Measurements from ENCODE around the gene LRRC26.
A peak's percentile ranks its signal among the peaks of the same experiment; 100 is the strongest.

Gene LRRC26

DNA sequence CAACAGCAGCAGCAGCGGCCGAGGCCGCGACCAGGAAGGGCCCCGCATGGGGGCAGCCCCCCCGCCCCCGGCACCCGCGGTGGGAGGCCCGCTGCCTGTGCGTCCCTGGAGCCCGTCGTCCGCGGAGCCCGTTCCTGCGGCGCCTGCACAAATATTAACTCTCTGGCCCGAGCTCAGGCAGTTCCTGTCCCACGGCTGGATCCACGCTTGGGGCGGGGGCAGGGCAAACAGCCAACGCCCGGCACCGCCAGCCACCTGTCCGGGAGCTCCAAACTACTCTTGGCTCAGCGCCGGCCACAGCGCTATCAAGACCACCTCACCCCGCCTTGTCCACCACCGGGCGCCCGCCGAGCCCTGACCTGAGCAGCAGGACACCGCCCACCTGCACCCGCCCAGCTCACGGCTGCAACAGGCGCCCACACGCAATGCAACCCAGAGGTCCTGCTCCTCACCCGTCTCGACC is at the start of gene LRRC26:
Gene LRRC26, minus strand, starts transcription at position 156 of the 463 bp plus-strand sequence. Its CDS starts 108 bp downstream, at position 48.
- Histone ChIP-seq H3K27ac (ENCODE audit: low read length) (no peak within 1 kb of the TSS), H3K36me3 (ENCODE audit: control insufficient read depth, insufficient read depth, low read length) (no peaks in the 10 kb centered on the region), H3K4me1 (ENCODE audit: control insufficient read depth, insufficient read depth, low read length) (peaks cover 7% of the 10 kb centered on the region), H3K9me3 (ENCODE audit: control insufficient read depth, insufficient read depth, low read length) (no peaks in the 10 kb centered on the region), H3K4me3 (ENCODE audit: low read length) (peak within 1 kb of the TSS; percentile 35), H3K27me3 (ENCODE audit: control insufficient read depth, insufficient read depth, low read length) (peaks cover 35% of the 10 kb centered on the region)
- DNase-seq (ENCODE audit: low read depth, low spot score), result no peak
- WGBS (ENCODE audit: insufficient coverage, insufficient read length), result no CpG with 5 or more reads among the region's 41 CpGs

GRCh38 chr9:137218754-137219271 is 49.0 kb upstream of the LRRC26 start:
- H3K9me3 ChIP-seq (ENCODE audit: control insufficient read depth, insufficient read depth, low read length), result no peaks in the 10 kb centered on the region
- DNase-seq (ENCODE audit: low read depth, low spot score), result no peak
- peaks cover 11% of the 10 kb centered on the region for H3K36me3 ChIP-seq (ENCODE audit: control insufficient read depth, insufficient read depth, low read length)
- no peak overlapping the region for H3K27ac ChIP-seq (ENCODE audit: low read length)
- no CpG with 5 or more reads among the region's 12 CpGs for WGBS (ENCODE audit: insufficient coverage, insufficient read length)
- H3K4me1 ChIP-seq (ENCODE audit: control insufficient read depth, insufficient read depth, low read length), result peaks cover 7% of the 10 kb centered on the region
- H3K4me3 ChIP-seq (ENCODE audit: low read length), result no peak overlapping the region
- H3K27me3 ChIP-seq (ENCODE audit: control insufficient read depth, insufficient read depth, low read length), result no peaks in the 10 kb centered on the region; the same call in 1 of the 2 replicates

DNA sequence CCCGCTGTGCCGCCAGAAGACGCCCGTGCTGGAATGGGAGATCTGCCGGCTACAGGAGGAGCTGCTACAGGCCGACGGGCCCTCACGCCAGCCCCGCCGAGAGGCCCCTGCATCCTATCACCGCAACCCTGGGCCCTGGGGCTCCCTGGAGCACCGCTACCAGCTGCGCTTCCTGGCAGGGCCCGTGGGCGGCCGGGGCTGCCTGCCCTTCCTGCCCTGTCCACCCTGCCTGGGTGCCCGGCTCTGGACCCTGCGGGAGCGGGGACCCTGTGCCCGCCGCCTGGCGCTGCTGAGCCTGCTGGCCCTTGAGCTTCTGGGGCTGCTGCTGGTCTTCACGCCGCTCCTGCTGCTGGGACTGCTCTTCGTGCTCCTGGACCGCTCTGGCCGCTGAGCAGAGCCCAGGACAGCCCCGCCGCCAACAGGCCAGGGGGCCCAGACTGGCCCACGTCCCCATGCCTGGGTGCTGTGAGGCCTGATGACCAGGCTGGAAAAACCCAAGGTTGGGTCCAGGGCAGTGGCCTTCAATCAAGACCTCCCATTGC is 48.4 kb upstream of the LRRC26 start:
- H3K27ac ChIP-seq (ENCODE audit: low read length), result no peak overlapping the region
- DNase-seq (ENCODE audit: low read depth, low spot score), result no peak

DNA sequence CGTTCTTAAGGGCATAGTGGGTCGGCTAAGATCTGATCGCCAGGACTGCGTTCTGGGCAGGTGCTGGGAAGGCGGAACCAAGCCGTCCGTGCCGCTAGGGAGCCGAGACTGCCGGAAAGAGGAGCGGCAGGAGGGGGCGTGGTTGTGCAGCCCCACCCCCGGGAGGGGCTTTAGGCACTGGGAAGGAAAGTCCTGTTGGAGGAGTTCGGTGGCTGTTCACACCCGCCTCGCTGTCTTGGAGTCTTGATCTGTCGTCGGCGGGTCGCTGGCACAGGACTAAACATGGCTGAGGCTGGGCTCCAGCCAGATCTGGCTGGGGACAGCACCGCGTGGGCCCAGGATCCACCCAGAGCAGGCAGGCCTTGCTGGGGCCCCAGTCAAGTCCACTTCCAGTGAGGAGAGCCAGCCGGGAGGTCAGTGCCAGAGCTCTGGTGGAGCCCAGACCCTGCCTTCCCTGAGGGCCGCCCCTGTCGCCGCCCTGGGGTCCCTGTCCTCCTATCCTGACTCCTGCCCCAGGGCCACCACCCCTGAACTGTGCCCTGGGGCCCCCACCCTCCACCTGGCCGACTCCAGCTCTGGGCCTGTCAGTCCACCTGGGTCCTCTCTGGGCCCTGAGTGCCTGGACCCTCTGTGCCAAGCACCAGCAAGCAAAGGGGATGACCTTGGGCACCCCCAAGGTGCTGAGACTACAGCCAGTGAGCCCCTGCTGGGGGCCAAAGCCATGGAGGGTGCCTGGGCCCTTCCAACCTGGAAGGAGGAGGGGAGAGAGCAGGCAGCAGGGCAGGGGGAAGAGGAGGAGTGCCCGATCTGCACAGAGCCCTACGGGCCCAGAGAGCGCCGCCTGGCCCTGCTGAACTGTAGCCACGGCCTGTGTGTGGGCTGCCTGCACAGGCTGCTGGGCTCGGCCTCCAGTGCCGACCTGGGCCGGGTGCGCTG is 47.7 kb upstream of the LRRC26 start:
- Histone ChIP-seq H3K4me1 (ENCODE audit: control insufficient read depth, insufficient read depth, low read length) (peaks cover 3% of the 10 kb centered on the region; the same call in 1 of the 2 replicates), H3K36me3 (ENCODE audit: control insufficient read depth, insufficient read depth, low read length) (peaks cover 11% of the 10 kb centered on the region), H3K27ac (ENCODE audit: low read length) (no peak overlapping the region), H3K4me3 (ENCODE audit: low read length) (no peak overlapping the region), H3K27me3 (ENCODE audit: control insufficient read depth, insufficient read depth, low read length) (no peaks in the 10 kb centered on the region), H3K9me3 (ENCODE audit: control insufficient read depth, insufficient read depth, low read length) (no peaks in the 10 kb centered on the region)
- WGBS (ENCODE audit: insufficient coverage, insufficient read length), result no CpG with 5 or more reads among the region's 36 CpGs
- DNase-seq (ENCODE audit: low read depth, low spot score), result no peak

More for the DNA sequence above, 48.4 kb upstream of the LRRC26 start:
- WGBS (ENCODE audit: insufficient coverage, insufficient read length), result no CpG with 5 or more reads among the region's 30 CpGs
- Histone ChIP-seq H3K9me3 (ENCODE audit: control insufficient read depth, insufficient read depth, low read length) (no peaks in the 10 kb centered on the region), H3K4me3 (ENCODE audit: low read length) (no peak overlapping the region), H3K27me3 (ENCODE audit: control insufficient read depth, insufficient read depth, low read length) (no peaks in the 10 kb centered on the region; the same call in 1 of the 2 replicates), H3K4me1 (ENCODE audit: control insufficient read depth, insufficient read depth, low read length) (peaks cover 7% of the 10 kb centered on the region), H3K36me3 (ENCODE audit: control insufficient read depth, insufficient read depth, low read length) (peaks cover 11% of the 10 kb centered on the region)

DNA sequence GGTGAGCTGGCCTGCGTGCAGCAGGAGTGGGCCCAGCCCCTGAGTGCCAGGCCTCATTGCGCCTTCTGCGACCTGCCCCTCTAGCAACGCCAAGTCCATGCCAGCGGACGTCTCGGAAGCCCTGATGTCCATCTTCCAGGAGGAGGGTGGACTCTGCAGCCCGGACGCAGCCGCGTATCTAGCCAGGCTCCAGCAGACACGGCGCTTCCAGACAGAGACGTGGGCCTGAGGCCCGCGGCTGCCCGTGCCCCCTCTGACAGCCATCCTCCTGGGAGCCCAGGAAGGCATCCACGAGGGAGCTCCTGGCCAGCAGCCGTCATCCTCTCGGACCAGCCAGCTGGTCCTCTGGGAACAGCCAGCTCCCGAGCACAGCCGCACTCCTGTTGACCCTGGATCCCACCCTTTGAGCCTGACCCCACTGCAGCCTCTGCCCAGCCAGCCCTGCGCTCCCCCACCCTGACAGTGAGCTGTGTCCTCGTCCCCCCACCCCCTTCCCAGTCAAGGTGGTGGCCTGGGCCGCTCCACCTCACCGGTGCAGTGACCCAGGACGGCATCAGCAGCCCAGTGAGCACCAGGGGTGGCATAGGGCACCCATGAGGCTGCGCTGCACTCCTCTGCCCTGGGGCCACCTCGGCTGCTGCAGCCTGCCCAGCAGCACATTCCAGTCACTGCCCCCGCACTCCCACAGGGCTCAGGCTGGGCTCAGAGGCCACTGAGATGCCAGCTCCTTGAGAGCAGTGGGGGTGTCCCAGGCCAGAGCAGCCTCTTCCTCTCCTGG is 46.5 kb upstream of the LRRC26 start:
- H3K4me1 ChIP-seq (ENCODE audit: control insufficient read depth, insufficient read depth, low read length), result peaks cover 3% of the 10 kb centered on the region; the same call in 1 of the 2 replicates
- H3K9me3 ChIP-seq (ENCODE audit: control insufficient read depth, insufficient read depth, low read length), result no peaks in the 10 kb centered on the region
- peaks cover 11% of the 10 kb centered on the region for H3K36me3 ChIP-seq (ENCODE audit: control insufficient read depth, insufficient read depth, low read length)
- H3K27me3 ChIP-seq (ENCODE audit: control insufficient read depth, insufficient read depth, low read length), result no peaks in the 10 kb centered on the region
- no peak overlapping the region for H3K27ac ChIP-seq (ENCODE audit: low read length)
- no peak for DNase-seq (ENCODE audit: low read depth, low spot score)
- H3K4me3 ChIP-seq (ENCODE audit: low read length), result no peak overlapping the region
- no CpG with 5 or more reads among the region's 30 CpGs for WGBS (ENCODE audit: insufficient coverage, insufficient read length)

GRCh38 chr9:137215196-137215986 is 45.5 kb upstream of the LRRC26 start:
- H3K4me3 ChIP-seq (ENCODE audit: low read length), result no peak overlapping the region
- H3K4me1 ChIP-seq (ENCODE audit: control insufficient read depth, insufficient read depth, low read length), result peaks cover 3% of the 10 kb centered on the region; the same call in 1 of the 2 replicates
- no peaks in the 10 kb centered on the region for H3K9me3 ChIP-seq (ENCODE audit: control insufficient read depth, insufficient read depth, low read length)
- H3K27me3 ChIP-seq (ENCODE audit: control insufficient read depth, insufficient read depth, low read length), result no peaks in the 10 kb centered on the region
- no peak overlapping the region for H3K27ac ChIP-seq (ENCODE audit: low read length)
- no peak for DNase-seq (ENCODE audit: low read depth, low spot score)
- no CpG with 5 or more reads among the region's 22 CpGs for WGBS (ENCODE audit: insufficient coverage, insufficient read length)
- H3K36me3 ChIP-seq (ENCODE audit: control insufficient read depth, insufficient read depth, low read length), result peaks cover 11% of the 10 kb centered on the region

- H3K36me3 ChIP-seq (ENCODE audit: control insufficient read depth, insufficient read depth, low read length), result peaks cover 11% of the 10 kb centered on the region
- H3K27ac ChIP-seq (ENCODE audit: low read length), result no peak overlapping the region
- H3K27me3 ChIP-seq (ENCODE audit: control insufficient read depth, insufficient read depth, low read length), result no peaks in the 10 kb centered on the region
- no CpG with 5 or more reads among the region's 19 CpGs for WGBS (ENCODE audit: insufficient coverage, insufficient read length)
- no peak for DNase-seq (ENCODE audit: low read depth, low spot score)
- no peak overlapping the region for H3K4me3 ChIP-seq (ENCODE audit: low read length)
- H3K4me1 ChIP-seq (ENCODE audit: control insufficient read depth, insufficient read depth, low read length), result peaks cover 3% of the 10 kb centered on the region; the same call in 1 of the 2 replicates
- H3K9me3 ChIP-seq (ENCODE audit: control insufficient read depth, insufficient read depth, low read length), result no peaks in the 10 kb centered on the region
Observed at GRCh38 chr9:137214620-137215019, 44.8 kb upstream of the LRRC26 start.

- H3K27me3 ChIP-seq (ENCODE audit: control insufficient read depth, insufficient read depth, low read length), result no peaks in the 10 kb centered on the region
- no CpG with 5 or more reads among the region's 49 CpGs for WGBS (ENCODE audit: insufficient coverage, insufficient read length)
- H3K4me1 ChIP-seq (ENCODE audit: control insufficient read depth, insufficient read depth, low read length), result peaks cover 1% of the 10 kb centered on the region; the same call in 1 of the 2 replicates
- H3K36me3 ChIP-seq (ENCODE audit: control insufficient read depth, insufficient read depth, low read length), result peaks cover 11% of the 10 kb centered on the region
- no peak overlapping the region for H3K4me3 ChIP-seq (ENCODE audit: low read length)
- DNase-seq (ENCODE audit: low read depth, low spot score), result no peak
- H3K9me3 ChIP-seq (ENCODE audit: control insufficient read depth, insufficient read depth, low read length), result no peaks in the 10 kb centered on the region
- H3K27ac ChIP-seq (ENCODE audit: low read length), result no peak overlapping the region
Observed at GRCh38 chr9:137213160-137214060, 43.6 kb upstream of the LRRC26 start.

GRCh38 chr9:137212520-137212919 is 42.7 kb upstream of the LRRC26 start:
- no CpG with 5 or more reads among the region's 21 CpGs for WGBS (ENCODE audit: insufficient coverage, insufficient read length)
- Histone ChIP-seq H3K27ac (ENCODE audit: low read length) (no peak overlapping the region), H3K9me3 (ENCODE audit: control insufficient read depth, insufficient read depth, low read length) (no peaks in the 10 kb centered on the region), H3K4me1 (ENCODE audit: control insufficient read depth, insufficient read depth, low read length) (peaks cover 1% of the 10 kb centered on the region; the same call in 1 of the 2 replicates), H3K4me3 (ENCODE audit: low read length) (no peak overlapping the region), H3K36me3 (ENCODE audit: control insufficient read depth, insufficient read depth, low read length) (peaks cover 11% of the 10 kb centered on the region), H3K27me3 (ENCODE audit: control insufficient read depth, insufficient read depth, low read length) (no peaks in the 10 kb centered on the region)
- no peak for DNase-seq (ENCODE audit: low read depth, low spot score)

All from iPS DF 6.9 (cell line).